NCI-H128 (cell line): ENCODE measurements around the gene HUWE1.
"Not testable (repeated sequence)": the region's sequence is repeated elsewhere in the genome, so short reads cannot be mapped to it uniquely, and the experiment has no call there.

ENCODE experiments used
- DNase-seq: peaks from one replicate; lab custom pipeline; 2025; ENCODE audit not compliant: unreplicated experiment; lab: John Stamatoyannopoulos, UW

Gene HUWE1

GRCh38 chrX:53686151-53686885 is at the start of gene HUWE1:
TSS of gene HUWE1 (minus strand) at chrX:53686719. CDS start at chrX:53654107, 32,612 bp downstream.
- peak; percentile 64 for DNase-seq

- DNase-seq: no peak
Measured at GRCh38 chrX:53732797-53733196, 46.3 kb upstream of the HUWE1 start.

DNA sequence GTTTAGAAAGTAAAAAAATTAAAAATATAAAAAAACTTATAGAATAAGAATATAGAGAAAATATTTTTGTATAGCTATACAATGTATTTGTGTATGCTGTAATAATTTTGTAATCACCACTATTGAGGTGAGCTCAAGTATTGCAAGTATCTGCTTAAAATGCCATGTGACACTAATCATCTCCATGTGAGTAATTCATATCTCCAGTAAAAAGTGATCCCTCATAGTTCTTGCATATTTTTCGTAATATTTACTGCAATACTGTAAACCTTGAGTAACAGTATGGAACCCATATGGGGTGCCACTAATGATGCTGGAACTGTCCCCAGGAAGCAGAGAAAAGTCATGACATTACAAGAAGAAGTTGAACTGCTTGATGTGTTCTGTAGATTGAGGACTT is 43.2 kb upstream of the HUWE1 start:
- DNase-seq: no peak

DNA sequence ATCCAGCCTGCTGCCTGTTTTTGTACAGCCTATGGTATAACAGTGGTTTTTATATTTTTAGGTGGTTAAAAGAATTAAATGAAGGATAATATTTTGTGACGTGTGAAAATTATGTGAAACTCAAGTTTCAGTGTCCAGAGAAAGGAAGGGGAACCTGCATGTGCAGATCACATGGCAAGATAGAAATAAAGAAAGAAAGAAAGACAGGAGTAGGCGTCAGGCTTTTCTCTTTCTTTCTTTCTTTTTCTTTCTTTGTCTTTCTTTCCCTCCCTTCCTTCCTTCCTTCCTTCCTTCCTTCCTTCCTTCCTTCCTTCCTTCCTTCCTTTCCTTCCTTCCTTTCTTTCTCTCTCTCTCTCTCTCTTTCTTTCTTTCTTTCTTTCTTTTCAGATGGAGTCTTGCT is 42.0 kb upstream of the HUWE1 start:
- DNase-seq: no peak

GRCh38 chrX:53724872-53725271 is 38.4 kb upstream of the HUWE1 start:
- no peak for DNase-seq

GRCh38 chrX:53723381-53723780 is 36.9 kb upstream of the HUWE1 start:
- DNase-seq: no peak

DNA sequence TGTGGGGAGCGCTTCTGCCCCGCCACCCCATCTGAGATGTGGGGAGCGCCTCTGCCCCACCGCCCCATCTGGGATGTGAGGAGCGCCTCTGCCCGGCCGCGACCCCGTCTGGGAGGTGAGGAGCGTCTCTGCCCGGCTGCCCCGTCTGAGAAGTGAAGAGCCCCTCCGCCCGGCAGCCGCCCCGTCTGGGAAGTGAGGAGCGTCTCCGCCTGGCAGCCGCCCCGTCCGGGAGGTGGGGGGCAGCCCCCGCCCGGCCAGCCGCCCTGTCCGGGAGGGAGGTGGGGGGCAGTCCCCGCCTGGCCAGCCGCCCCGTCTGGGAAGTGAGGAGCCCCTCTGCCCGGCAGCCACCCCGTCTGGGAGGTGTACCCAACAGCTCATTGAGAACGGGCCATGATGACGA is 35.1 kb upstream of the HUWE1 start:
- not testable (repeated sequence) for DNase-seq

GRCh38 chrX:53719666-53720065 is 33.1 kb upstream of the HUWE1 start:
- DNase-seq: not testable (repeated sequence)

- DNase-seq: no peak
Measured at GRCh38 chrX:53718073-53718472, 31.6 kb upstream of the HUWE1 start.

DNA sequence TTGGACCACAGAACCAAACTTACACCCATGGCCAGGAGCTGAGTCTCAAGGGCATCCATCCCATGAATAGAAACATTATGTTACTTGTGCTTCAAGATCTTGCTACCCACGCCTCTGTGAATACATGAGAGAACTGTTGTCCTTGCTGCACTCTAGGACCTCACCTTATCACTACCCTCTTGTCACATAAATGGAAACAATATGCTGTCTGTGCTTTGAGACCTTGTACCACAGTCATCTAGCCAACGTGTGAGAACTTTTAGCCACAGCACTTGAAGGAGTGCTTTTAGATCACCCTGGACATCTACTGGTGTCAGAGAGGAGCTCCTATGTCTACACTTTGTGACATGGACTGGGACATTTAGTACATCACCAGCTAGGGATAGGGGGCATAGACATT is 30.7 kb upstream of the HUWE1 start:
- no peak for DNase-seq

DNA sequence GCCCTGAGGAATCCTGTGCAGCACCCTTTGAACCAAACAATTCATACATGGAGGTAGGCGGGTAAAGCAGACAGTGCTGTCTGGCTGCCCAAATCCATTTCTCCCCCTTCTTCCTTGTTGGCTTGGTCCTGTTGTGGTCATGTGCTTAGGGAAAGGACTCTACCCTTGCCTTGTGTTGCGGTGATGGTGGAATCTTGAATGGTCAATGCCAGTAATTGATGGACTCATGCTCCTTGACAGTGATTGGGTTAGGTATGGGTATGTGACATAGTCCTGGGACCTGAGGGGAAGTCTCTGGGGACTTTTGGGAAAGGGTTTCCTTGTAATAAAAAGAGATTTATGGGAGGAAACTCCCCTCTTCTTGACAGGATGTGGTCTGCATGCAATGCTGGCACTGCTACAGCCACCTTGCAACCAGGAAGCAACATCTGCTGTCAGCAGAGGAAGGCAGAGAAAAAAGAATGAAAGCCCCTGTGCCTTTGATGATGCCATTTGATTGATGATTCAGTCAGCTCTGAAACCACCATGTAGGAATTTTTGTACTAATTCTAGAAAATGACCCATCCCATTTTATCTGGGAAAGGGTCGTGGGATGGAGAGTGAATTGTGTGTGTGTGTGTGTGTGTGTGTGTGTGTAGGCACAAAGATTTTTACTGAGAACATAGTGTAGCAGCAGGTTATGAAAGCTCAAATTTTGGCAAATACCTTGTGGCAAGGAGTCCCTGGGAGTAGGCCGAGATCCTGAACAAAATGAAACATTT is 30.0 kb upstream of the HUWE1 start:
- no peak for DNase-seq

DNA sequence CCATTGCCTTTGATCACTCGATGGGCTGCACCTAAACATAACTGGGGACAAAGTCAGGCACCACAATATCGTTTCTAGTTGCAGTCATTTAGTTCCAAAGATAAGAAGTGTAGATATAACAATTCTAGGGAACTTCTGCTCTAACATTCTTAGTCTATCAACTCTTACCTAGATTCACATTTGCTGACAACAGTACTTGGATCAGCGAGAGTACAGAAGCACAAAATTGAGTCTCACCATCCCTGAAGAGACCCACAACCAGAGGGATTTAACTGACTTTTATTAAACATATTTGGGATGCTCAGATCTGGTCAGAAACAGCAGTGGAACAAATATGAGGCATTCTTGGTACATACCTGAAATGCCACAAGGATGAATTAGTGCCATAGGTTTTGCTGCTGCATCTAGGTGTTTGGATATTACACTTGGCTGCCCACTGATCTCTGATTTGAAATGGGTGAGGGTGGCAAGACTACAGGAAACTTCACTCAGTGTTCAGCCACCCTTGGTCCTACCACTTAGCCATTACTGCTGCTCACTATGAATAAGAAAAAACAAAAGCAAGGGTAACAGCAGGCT is 28.9 kb upstream of the HUWE1 start:
- no peak for DNase-seq

GRCh38 chrX:53714580-53715345 is 28.2 kb upstream of the HUWE1 start:
- no peak for DNase-seq

DNA sequence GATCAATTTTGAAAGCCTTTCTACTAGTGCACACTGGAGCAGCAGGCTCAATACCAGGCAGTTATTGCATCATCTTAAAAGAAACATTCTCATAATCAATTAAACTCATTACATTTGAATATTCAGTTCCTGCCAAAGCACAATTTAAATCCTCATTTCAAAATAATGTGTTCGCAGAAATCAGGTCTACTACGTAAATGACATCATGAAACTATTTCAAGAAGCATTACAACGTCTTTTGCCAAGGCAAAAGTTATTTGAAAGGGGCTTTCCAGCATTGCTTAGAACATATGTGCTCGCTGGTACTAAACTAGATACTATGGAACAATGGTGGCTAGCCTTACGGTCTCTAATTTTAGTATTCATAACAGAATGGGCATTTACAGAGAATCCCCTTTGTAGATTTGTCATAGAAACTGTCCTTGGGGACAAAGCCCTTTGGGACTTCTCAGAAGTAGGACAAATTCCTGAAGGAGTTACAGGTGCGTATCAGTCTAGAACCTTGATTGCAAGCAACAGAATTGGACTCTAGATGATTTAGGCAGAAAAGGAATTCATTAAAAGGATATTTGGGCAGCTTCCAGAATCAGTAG is 27.6 kb upstream of the HUWE1 start:
- DNase-seq: no peak

DNA sequence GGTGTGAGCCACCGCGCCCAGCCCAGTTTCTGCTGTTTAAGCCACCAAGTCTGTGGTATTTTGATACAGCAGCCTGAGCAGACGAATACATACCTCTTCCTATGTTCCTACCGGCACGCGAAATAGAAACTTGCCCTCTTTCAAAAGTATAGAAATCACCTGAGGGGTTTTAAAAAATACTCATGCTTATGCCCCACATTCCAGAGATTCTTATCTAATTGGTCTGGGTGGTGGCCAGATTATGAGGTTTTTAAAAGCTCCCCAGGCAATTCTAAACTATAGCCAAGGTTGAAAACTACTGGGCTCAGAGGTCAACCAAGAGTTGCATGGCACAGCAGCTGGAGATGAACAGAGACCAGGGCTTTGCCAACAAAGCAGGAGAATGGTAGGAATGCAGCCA is 24.9 kb upstream of the HUWE1 start:
- DNase-seq: no peak

- DNase-seq: no peak
Measured at GRCh38 chrX:53704854-53705253, 18.3 kb upstream of the HUWE1 start.

DNA sequence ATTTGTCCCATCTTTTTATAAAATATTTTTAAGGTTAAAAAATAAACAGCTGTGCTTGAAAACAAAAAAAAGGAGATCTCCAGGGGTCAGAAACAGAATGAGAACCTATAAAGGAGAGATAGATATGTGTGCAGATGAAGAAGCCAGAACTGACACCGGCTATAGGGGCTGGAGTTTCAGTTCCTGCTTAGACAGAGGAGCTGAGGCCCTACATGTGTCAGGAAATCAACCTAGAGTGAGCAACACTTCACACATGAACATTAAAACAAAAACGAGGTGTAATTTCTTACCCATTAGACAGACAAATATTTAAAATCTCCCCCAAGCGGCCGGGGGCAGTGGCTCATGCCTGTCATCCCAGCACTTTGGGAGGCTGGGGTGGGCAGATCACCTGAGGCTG is 17.8 kb upstream of the HUWE1 start:
- no peak for DNase-seq

GRCh38 chrX:53695946-53696549 is 9.5 kb upstream of the HUWE1 start:
- no peak for DNase-seq

GRCh38 chrX:53694642-53695041 is 8.1 kb upstream of the HUWE1 start:
- DNase-seq: no peak

- no peak for DNase-seq
Measured at GRCh38 chrX:53688300-53688699, 1.8 kb upstream of the HUWE1 start.

- no peak for DNase-seq
Measured at GRCh38 chrX:53685711-53686110, 808 bp downstream of the HUWE1 start.
